ENCODE measurements around the gene SEZ6L.

The SEZ6L gene

GRCh38 chr22:26334232-26334631 is 165.0 kb downstream of the SEZ6L start:
- WGBS (ENCODE audit: insufficient coverage) = 82% methylated on average over 9 of the region's 9 CpGs
- Histone ChIP-seq H3K4me3 (ENCODE audit: control insufficient read depth in 1 of 7, extremely low read depth in 1 of 7, insufficient read depth in 4 of 7, low read depth in 2 of 7, low read length in 6 of 7) (no peak overlapping the region), H3K27ac (ENCODE audit: insufficient read depth in 1 of 2, low read depth in 1 of 2, low read length in 2 of 2, poor library complexity in 1 of 2, severe bottlenecking in 2 of 2) (no peak overlapping the region), H3K4me1 (ENCODE audit: control extremely low read depth in 1 of 4, control insufficient read depth in 4 of 4, insufficient read depth in 4 of 4, low read length in 3 of 4) (no peaks in the 10 kb centered on the region), H3K36me3 (ENCODE audit: control insufficient read depth in 4 of 4, insufficient read depth in 4 of 4, low read length in 3 of 4) (no peaks in the 10 kb centered on the region), H3K9me3 (ENCODE audit: control extremely low read depth in 1 of 5, control insufficient read depth in 4 of 5, insufficient read depth in 2 of 5, low read depth in 1 of 5, low read length in 4 of 5) (no peaks in the 10 kb centered on the region), H3K27me3 (replicated peaks in 2 of 5; ENCODE audit: control insufficient read depth in 4 of 5, insufficient read depth in 5 of 5, low read length in 4 of 5) (peaks cover 0 to 35% (median 0%) of the 10 kb centered on the region in 5 experiments)
- ChIA-PET CTCF (no interaction called here), POLR2A (no interaction called here)
- no peak for DNase-seq

- H3K4me1 ChIP-seq (ENCODE audit: control extremely low read depth in 1 of 4, control insufficient read depth in 4 of 4, insufficient read depth in 4 of 4, low read length in 3 of 4) = no peaks in the 10 kb centered on the region
- CTCF ChIA-PET = interaction anchor here (1.1 to 1.7 kb wide), 3 partner anchors 9 to 27 kb away, joined by 4 read pairs; no protein-coding TSS in a partner anchor
- 82% methylated on average over 1 of the region's 4 CpGs for WGBS (ENCODE audit: insufficient coverage)
- POLR2A ChIA-PET = no interaction called here
- no peak overlapping the region for H3K4me3 ChIP-seq (ENCODE audit: control insufficient read depth in 1 of 7, extremely low read depth in 1 of 7, insufficient read depth in 4 of 7, low read depth in 2 of 7, low read length in 6 of 7)
- H3K9me3 ChIP-seq (ENCODE audit: control extremely low read depth in 1 of 5, control insufficient read depth in 4 of 5, insufficient read depth in 2 of 5, low read depth in 1 of 5, low read length in 4 of 5) = no peaks in the 10 kb centered on the region
- H3K27me3 ChIP-seq (replicated peaks in 2 of 5; ENCODE audit: control insufficient read depth in 4 of 5, insufficient read depth in 5 of 5, low read length in 4 of 5) = peaks cover 0 to 39% (median 0%) of the 10 kb centered on the region in 5 experiments
- DNase-seq = no peak
- H3K27ac ChIP-seq (ENCODE audit: insufficient read depth in 1 of 2, low read depth in 1 of 2, low read length in 2 of 2, poor library complexity in 1 of 2, severe bottlenecking in 2 of 2) = no peak overlapping the region
- H3K36me3 ChIP-seq (ENCODE audit: control insufficient read depth in 4 of 4, insufficient read depth in 4 of 4, low read length in 3 of 4) = no peaks in the 10 kb centered on the region
Measured at GRCh38 chr22:26336773-26337172, 167.5 kb downstream of the SEZ6L start.

GRCh38 chr22:26339755-26340154 is 170.5 kb downstream of the SEZ6L start:
- ChIA-PET POLR2A (interaction anchor here (0.7 kb wide), 1 partner anchor 105 kb away, joined by 4 read pairs; no protein-coding TSS in a partner anchor), CTCF (interaction anchor here (1.0 kb wide), 1 partner anchor 379 kb away, joined by 3 read pairs; no protein-coding TSS in a partner anchor)
- DNase-seq = no peak
- H3K9me3 ChIP-seq (ENCODE audit: control extremely low read depth in 1 of 5, control insufficient read depth in 4 of 5, insufficient read depth in 2 of 5, low read depth in 1 of 5, low read length in 4 of 5) = peaks cover 0 to 1% (median 0%) of the 10 kb centered on the region in 5 experiments
- no peaks in the 10 kb centered on the region for H3K4me1 ChIP-seq (ENCODE audit: control extremely low read depth in 1 of 4, control insufficient read depth in 4 of 4, insufficient read depth in 4 of 4, low read length in 3 of 4)
- H3K27ac ChIP-seq (ENCODE audit: insufficient read depth in 1 of 2, low read depth in 1 of 2, low read length in 2 of 2, poor library complexity in 1 of 2, severe bottlenecking in 2 of 2) = no peak overlapping the region
- 90% methylated on average over 6 of the region's 6 CpGs for WGBS (ENCODE audit: insufficient coverage)
- no peak overlapping the region for H3K4me3 ChIP-seq (ENCODE audit: control insufficient read depth in 1 of 7, extremely low read depth in 1 of 7, insufficient read depth in 4 of 7, low read depth in 2 of 7, low read length in 6 of 7)
- no peaks in the 10 kb centered on the region for H3K36me3 ChIP-seq (ENCODE audit: control insufficient read depth in 4 of 4, insufficient read depth in 4 of 4, low read length in 3 of 4)
- peaks cover 0 to 21% (median 5%) of the 10 kb centered on the region in 5 experiments for H3K27me3 ChIP-seq (replicated peaks in 2 of 5; ENCODE audit: control insufficient read depth in 4 of 5, insufficient read depth in 5 of 5, low read length in 4 of 5)

- H3K9me3 ChIP-seq (ENCODE audit: control extremely low read depth in 1 of 5, control insufficient read depth in 4 of 5, insufficient read depth in 2 of 5, low read depth in 1 of 5, low read length in 4 of 5) = peaks cover 0 to 7% (median 0%) of the 10 kb centered on the region in 5 experiments
- ChIA-PET CTCF (no interaction called here), POLR2A (no interaction called here)
- no peak overlapping the region for H3K4me3 ChIP-seq (ENCODE audit: control insufficient read depth in 1 of 7, extremely low read depth in 1 of 7, insufficient read depth in 4 of 7, low read depth in 2 of 7, low read length in 6 of 7)
- no peaks in the 10 kb centered on the region for H3K4me1 ChIP-seq (ENCODE audit: control extremely low read depth in 1 of 4, control insufficient read depth in 4 of 4, insufficient read depth in 4 of 4, low read length in 3 of 4)
- DNase-seq = no peak
- 94% methylated on average over 2 of the region's 6 CpGs for WGBS (ENCODE audit: insufficient coverage)
- peaks cover 0 to 9% (median 5%) of the 10 kb centered on the region in 5 experiments for H3K27me3 ChIP-seq (replicated peaks in 2 of 5; ENCODE audit: control insufficient read depth in 4 of 5, insufficient read depth in 5 of 5, low read length in 4 of 5)
- H3K27ac ChIP-seq (ENCODE audit: insufficient read depth in 1 of 2, low read depth in 1 of 2, low read length in 2 of 2, poor library complexity in 1 of 2, severe bottlenecking in 2 of 2) = no peak overlapping the region
- no peaks in the 10 kb centered on the region for H3K36me3 ChIP-seq (ENCODE audit: control insufficient read depth in 4 of 4, insufficient read depth in 4 of 4, low read length in 3 of 4)
Measured at GRCh38 chr22:26342745-26343410, 173.6 kb downstream of the SEZ6L start.

GRCh38 chr22:26345496-26345895 is 176.2 kb downstream of the SEZ6L start:
- Histone ChIP-seq H3K9me3 (ENCODE audit: control extremely low read depth in 1 of 5, control insufficient read depth in 4 of 5, insufficient read depth in 2 of 5, low read depth in 1 of 5, low read length in 4 of 5) (peaks cover 0 to 7% (median 0%) of the 10 kb centered on the region in 5 experiments), H3K27me3 (replicated peaks in 2 of 5; ENCODE audit: control insufficient read depth in 4 of 5, insufficient read depth in 5 of 5, low read length in 4 of 5) (peaks cover 0 to 5% (median 5%) of the 10 kb centered on the region in 5 experiments), H3K4me1 (ENCODE audit: control extremely low read depth in 1 of 4, control insufficient read depth in 4 of 4, insufficient read depth in 4 of 4, low read length in 3 of 4) (no peaks in the 10 kb centered on the region), H3K27ac (ENCODE audit: insufficient read depth in 1 of 2, low read depth in 1 of 2, low read length in 2 of 2, poor library complexity in 1 of 2, severe bottlenecking in 2 of 2) (no peak overlapping the region), H3K4me3 (ENCODE audit: control insufficient read depth in 1 of 7, extremely low read depth in 1 of 7, insufficient read depth in 4 of 7, low read depth in 2 of 7, low read length in 6 of 7) (no peak overlapping the region), H3K36me3 (ENCODE audit: control insufficient read depth in 4 of 4, insufficient read depth in 4 of 4, low read length in 3 of 4) (no peaks in the 10 kb centered on the region)
- DNase-seq = no peak
- ChIA-PET CTCF (interaction anchor here (0.8 to 1.5 kb wide), 4 partner anchors 8 to 20 kb away, joined by 3 to 5 read pairs (median 4); no protein-coding TSS in a partner anchor), POLR2A (no interaction called here)
- 90% methylated on average over 2 of the region's 3 CpGs for WGBS (ENCODE audit: insufficient coverage)

- POLR2A ChIA-PET = no interaction called here
- no CpG with 5 or more reads among the region's 2 CpGs for WGBS (ENCODE audit: insufficient coverage)
- Histone ChIP-seq H3K27me3 (replicated peaks in 2 of 5; ENCODE audit: control insufficient read depth in 4 of 5, insufficient read depth in 5 of 5, low read length in 4 of 5) (peaks cover 0 to 4% (median 0%) of the 10 kb centered on the region in 5 experiments), H3K9me3 (ENCODE audit: control extremely low read depth in 1 of 5, control insufficient read depth in 4 of 5, insufficient read depth in 2 of 5, low read depth in 1 of 5, low read length in 4 of 5) (peaks cover 0 to 7% (median 0%) of the 10 kb centered on the region in 5 experiments), H3K4me3 (ENCODE audit: control insufficient read depth in 1 of 7, extremely low read depth in 1 of 7, insufficient read depth in 4 of 7, low read depth in 2 of 7, low read length in 6 of 7) (no peak overlapping the region), H3K36me3 (ENCODE audit: control insufficient read depth in 4 of 4, insufficient read depth in 4 of 4, low read length in 3 of 4) (no peaks in the 10 kb centered on the region), H3K4me1 (ENCODE audit: control extremely low read depth in 1 of 4, control insufficient read depth in 4 of 4, insufficient read depth in 4 of 4, low read length in 3 of 4) (no peaks in the 10 kb centered on the region), H3K27ac (ENCODE audit: insufficient read depth in 1 of 2, low read depth in 1 of 2, low read length in 2 of 2, poor library complexity in 1 of 2, severe bottlenecking in 2 of 2) (no peak overlapping the region)
- DNase-seq = no peak
- CTCF ChIA-PET = interaction anchor here (1.2 kb wide), 1 partner anchor 16 kb away, joined by 3 read pairs; no protein-coding TSS in a partner anchor
Measured at GRCh38 chr22:26348810-26349526, 179.7 kb downstream of the SEZ6L start.

- no peaks in the 10 kb centered on the region for H3K36me3 ChIP-seq (ENCODE audit: control insufficient read depth in 4 of 4, insufficient read depth in 4 of 4, low read length in 3 of 4)
- WGBS (ENCODE audit: insufficient coverage) = 88% methylated on average over 16 of the region's 20 CpGs
Measured at GRCh38 chr22:26354707-26355106, 185.4 kb downstream of the SEZ6L start.

More at GRCh38 chr22:26354707-26355106, 185.4 kb downstream of the SEZ6L start:
- H3K27ac ChIP-seq (ENCODE audit: insufficient read depth in 1 of 2, low read depth in 1 of 2, low read length in 2 of 2, poor library complexity in 1 of 2, severe bottlenecking in 2 of 2) = no peak overlapping the region
- no peak overlapping the region for H3K4me3 ChIP-seq (ENCODE audit: control insufficient read depth in 1 of 7, extremely low read depth in 1 of 7, insufficient read depth in 4 of 7, low read depth in 2 of 7, low read length in 6 of 7)
- no peaks in the 10 kb centered on the region for H3K9me3 ChIP-seq (ENCODE audit: control extremely low read depth in 1 of 5, control insufficient read depth in 4 of 5, insufficient read depth in 2 of 5, low read depth in 1 of 5, low read length in 4 of 5)
- H3K27me3 ChIP-seq (replicated peaks in 2 of 5; ENCODE audit: control insufficient read depth in 4 of 5, insufficient read depth in 5 of 5, low read length in 4 of 5) = peaks cover 0 to 6% (median 0%) of the 10 kb centered on the region in 5 experiments
- no peaks in the 10 kb centered on the region for H3K4me1 ChIP-seq (ENCODE audit: control extremely low read depth in 1 of 4, control insufficient read depth in 4 of 4, insufficient read depth in 4 of 4, low read length in 3 of 4)
- DNase-seq = no peak
- POLR2A ChIA-PET = no interaction called here
- CTCF ChIA-PET = interaction anchor here (1.5 to 2.8 kb wide), 2 partner anchors 11 to 24 kb away, joined by 3 to 12 read pairs; no protein-coding TSS in a partner anchor
